Measurements from ENCODE around the gene EXOSC6. TPM values are rescaled to one million over a fixed set of nuclear protein-coding genes. Genes with fewer than 3 reads are reported as not detected.

Gene EXOSC6
- total RNA-seq = 34.4 and 36.3 TPM in 2 replicates

GRCh38 chr16:70251629-70252354, at the start of gene EXOSC6:
TSS of gene EXOSC6 (minus strand) at chr16:70251940. CDS start at chr16:70251900, 40 bp downstream.

GRCh38 chr16:70298988-70299938, 47.5 kb upstream of the EXOSC6 start, which contains the start of gene DDX19B:
TSS of gene DDX19B (plus strand) at chr16:70299186. CDS start at chr16:70299298, 112 bp downstream.

DNA sequence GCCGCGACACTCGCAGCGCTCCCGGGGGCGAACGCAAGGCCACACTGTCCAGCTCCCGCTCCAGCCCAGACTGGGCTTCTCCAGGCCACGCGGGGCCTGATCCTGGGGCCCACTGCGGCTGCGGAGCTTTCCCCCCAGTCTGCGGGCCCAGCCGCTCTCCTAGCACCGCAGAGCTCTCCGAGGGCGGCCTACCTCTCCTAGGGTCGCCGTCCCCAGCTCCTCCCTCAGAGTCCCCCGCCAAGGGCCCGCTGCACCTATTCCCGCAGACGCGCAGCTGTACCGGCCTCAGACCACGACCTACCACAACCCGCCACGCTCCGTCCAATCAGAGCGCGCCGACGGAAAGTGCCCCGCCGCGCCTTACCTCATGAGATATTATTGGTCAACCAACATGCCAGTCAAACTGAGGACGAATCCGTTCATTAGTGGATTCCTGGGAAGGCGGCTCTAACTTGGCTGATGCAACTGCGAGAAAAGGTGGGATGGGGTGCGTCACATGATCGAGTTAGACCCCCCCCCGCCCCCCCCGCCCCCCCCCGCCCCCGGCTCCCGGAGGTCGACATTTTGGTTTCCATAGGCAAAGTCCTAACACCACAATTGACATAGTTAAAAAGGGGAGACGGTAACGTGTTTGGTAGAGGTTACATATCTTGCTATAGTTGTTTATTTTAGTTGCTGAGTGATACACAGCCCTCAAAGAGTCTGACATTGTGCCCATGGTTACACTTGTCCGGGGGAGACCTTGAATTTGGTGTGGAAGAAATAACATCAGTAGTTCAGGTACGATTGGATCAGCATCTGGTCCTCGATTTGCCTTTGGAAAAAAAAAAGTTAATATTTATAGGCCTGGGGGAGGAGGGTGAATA, 37.7 kb upstream of the EXOSC6 start, which contains the start of gene AARS1:
Gene AARS1 (minus strand): TSS at position 278 of the 866 bp plus-strand sequence. CDS start 6,743 bp downstream, outside the sequence.

Small RNA genes lying within 50 kb of the gene (small RNA-seq; reads per million reads assigned to genes)
- gene AC009060.2 (not detected), gene RN7SL279P (not detected)

Other genes starting within 250 kb of the EXOSC6 start
- gene PDPR, start 137.6 kb downstream of the EXOSC6 start, total RNA-seq = 24.9 and 26.5 TPM in 2 replicates
- gene CLEC18C, start 78.2 kb downstream of the EXOSC6 start, total RNA-seq = not detected in 2 replicates
- gene AARS1, start 37.6 kb upstream of the EXOSC6 start, total RNA-seq = 75.0 and 83.7 TPM in 2 replicates
- gene DDX19B, start 47.2 kb upstream of the EXOSC6 start, total RNA-seq = 35.1 and 36.8 TPM in 2 replicates
- gene DDX19A, start 95.0 kb upstream of the EXOSC6 start, total RNA-seq = 43.0 and 43.4 TPM in 2 replicates
- 34.7 and 41.5 TPM in 2 replicates for gene ST3GAL2, start 187.2 kb upstream of the EXOSC6 start, total RNA-seq
- gene FCSK, start 202.7 kb upstream of the EXOSC6 start, total RNA-seq = 7.6 and 9.0 TPM in 2 replicates

All from thoracic aorta endothelial cell (primary cell).